ENCODE results near the gene NUBPL.

NUBPL gene

DNA sequence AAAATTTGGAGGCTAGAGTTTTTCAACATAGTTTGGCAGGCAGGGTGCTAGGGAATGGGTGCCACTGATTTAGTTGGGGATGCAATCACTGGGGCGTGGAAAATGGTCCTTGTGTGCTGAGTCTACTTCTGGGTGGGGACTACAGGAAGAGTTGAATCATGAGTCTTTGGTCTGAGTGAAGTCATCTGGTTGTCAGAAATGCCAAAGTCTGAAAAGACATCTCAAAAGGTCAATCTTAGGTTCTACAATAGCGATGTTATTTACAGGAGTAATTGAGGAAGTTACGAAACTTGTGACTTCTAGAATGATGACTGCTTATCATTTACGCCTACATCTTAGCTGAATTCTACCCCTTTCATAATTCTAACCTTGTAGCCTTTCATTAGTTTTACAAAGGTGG is 209.1 kb downstream of the NUBPL start:
- in situ Hi-C loops (cut with MboI; ENCODE audit: low sequenced_read_pairs, unreplicated experiment), result no loop called here
- DNase-seq (ENCODE audit: low spot score), result no peak

DNA sequence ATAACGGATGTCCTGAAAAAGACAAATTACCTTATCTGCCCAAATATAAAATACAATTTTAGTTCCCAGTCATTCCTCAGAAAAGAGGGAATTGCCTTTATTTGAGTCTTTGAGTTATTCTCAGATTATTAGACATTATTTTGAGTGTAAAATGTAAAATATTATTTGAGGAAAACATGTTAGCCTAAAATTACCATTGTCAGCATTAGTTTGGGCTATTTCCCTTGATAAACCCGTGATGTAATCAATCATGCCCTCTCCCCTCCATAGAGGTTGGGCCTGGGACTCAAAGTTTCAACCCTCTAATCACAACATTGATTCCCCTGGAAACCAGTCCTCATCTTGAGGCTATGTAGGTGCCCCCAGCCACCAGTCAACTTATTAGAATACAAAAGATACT is 213.4 kb downstream of the NUBPL start:
- DNase-seq (ENCODE audit: low spot score), result no peak
- in situ Hi-C loops (cut with MboI; ENCODE audit: low sequenced_read_pairs, unreplicated experiment), result no loop called here
- TF ChIP-seq, protein P1, sequence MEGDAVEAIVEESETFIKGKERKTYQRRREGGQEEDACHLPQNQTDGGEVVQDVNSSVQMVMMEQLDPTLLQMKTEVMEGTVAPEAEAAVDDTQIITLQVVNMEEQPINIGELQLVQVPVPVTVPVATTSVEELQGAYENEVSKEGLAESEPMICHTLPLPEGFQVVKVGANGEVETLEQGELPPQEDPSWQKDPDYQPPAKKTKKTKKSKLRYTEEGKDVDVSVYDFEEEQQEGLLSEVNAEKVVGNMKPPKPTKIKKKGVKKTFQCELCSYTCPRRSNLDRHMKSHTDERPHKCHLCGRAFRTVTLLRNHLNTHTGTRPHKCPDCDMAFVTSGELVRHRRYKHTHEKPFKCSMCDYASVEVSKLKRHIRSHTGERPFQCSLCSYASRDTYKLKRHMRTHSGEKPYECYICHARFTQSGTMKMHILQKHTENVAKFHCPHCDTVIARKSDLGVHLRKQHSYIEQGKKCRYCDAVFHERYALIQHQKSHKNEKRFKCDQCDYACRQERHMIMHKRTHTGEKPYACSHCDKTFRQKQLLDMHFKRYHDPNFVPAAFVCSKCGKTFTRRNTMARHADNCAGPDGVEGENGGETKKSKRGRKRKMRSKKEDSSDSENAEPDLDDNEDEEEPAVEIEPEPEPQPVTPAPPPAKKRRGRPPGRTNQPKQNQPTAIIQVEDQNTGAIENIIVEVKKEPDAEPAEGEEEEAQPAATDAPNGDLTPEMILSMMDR (IDR thresholded peaks at IDR 0.05; ENCODE audit: borderline replicate concordance, control extremely low read depth, extremely low read depth, insufficient read depth, missing control alignments), result no peak

More for the DNA sequence above, 209.1 kb downstream of the NUBPL start:
- TF ChIP-seq, protein P1 (IDR thresholded peaks at IDR 0.05; ENCODE audit: borderline replicate concordance, control extremely low read depth, extremely low read depth, insufficient read depth, missing control alignments), result no peak

DNA sequence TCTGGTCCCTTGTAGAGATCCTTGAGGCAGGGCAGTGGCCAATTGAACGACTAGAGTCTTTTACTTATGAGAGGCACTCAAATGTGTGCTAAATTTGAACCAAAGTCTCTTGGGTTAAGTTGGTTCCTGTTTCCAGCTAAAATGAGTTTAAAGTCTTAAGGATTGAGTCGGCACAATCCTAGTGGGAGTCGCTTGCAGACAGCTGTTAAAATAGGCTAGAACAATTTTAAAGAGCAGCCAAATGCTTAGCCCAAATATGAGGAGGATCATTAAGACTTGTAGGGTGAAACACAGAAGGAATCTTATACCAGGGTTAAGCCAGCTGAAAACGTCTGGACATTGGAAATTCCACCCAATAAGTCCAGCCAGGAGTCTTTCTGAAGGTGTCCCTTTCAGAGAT is 216.1 kb downstream of the NUBPL start:
- in situ Hi-C loops (cut with MboI; ENCODE audit: low sequenced_read_pairs, unreplicated experiment), result no loop called here
- DNase-seq (ENCODE audit: low spot score), result no peak
- TF ChIP-seq, protein P1 (IDR thresholded peaks at IDR 0.05; ENCODE audit: borderline replicate concordance, control extremely low read depth, extremely low read depth, insufficient read depth, missing control alignments), result no peak

DNA sequence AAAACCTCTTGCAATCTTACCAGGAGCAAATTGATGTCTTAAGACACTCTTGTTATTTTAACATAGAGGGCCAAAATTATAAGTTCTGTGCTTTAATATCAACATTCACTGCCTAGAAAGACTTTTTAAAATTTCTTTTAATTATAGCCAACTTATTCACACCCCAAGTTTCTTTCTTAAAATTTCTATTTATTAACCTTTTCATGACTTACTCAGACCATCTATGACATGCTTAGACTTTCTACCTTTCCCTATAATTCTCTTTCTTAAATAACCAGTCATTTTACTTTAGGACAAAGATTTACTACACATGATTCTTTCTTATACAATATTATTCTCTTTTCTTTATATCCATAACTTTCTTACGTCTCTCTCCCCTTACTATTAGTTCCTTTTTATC is 220.4 kb downstream of the NUBPL start:
- in situ Hi-C loops (cut with MboI; ENCODE audit: low sequenced_read_pairs, unreplicated experiment), result no loop called here
- DNase-seq (ENCODE audit: low spot score), result no peak
- TF ChIP-seq, protein P1 (IDR thresholded peaks at IDR 0.05; ENCODE audit: borderline replicate concordance, control extremely low read depth, extremely low read depth, insufficient read depth, missing control alignments), result no peak

DNA sequence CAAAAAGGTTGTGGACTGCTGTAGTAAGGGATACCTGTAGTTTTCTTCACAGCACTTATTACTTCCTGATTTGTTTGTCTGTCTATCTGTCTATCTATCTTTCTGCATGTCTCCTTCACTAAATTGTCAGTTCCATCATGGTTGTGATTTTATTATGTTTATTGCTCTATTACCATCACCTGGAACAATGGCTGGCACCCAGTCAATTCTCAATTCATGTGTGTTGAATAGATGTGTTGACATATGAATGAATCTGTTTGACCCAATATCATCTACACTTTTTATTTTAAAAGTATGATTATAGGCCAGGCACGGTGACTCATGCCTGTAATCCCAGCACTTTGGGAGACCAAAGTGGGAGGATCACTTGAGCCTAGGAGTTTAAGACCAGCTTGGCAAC is 224.4 kb downstream of the NUBPL start:
- TF ChIP-seq, protein P1 (IDR thresholded peaks at IDR 0.05; ENCODE audit: borderline replicate concordance, control extremely low read depth, extremely low read depth, insufficient read depth, missing control alignments), result no peak
- no peak for DNase-seq (ENCODE audit: low spot score)
- in situ Hi-C loops (cut with MboI; ENCODE audit: low sequenced_read_pairs, unreplicated experiment), result no loop called here

DNA sequence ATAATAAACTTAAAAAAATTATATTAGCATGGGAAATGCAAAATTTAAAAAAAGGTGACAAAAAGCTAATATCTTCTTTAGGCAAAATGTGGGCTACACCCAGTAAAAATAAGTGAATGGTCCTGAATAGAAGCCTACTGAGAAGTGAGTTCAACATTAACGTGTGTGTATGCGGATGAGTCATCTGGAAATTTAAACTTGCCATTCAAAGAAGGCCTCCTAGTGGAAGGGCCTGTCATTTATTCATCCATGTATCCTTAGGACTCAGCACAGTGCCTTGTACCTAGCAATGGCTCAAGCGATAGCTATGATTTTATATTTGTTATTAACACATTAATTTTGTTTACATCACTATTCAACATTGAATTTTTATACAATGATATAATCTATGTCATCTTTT is 226.2 kb downstream of the NUBPL start:
- in situ Hi-C loops (cut with MboI; ENCODE audit: low sequenced_read_pairs, unreplicated experiment), result no loop called here
- no peak for DNase-seq (ENCODE audit: low spot score)
- TF ChIP-seq, protein P1 (IDR thresholded peaks at IDR 0.05; ENCODE audit: borderline replicate concordance, control extremely low read depth, extremely low read depth, insufficient read depth, missing control alignments), result no peak

DNA sequence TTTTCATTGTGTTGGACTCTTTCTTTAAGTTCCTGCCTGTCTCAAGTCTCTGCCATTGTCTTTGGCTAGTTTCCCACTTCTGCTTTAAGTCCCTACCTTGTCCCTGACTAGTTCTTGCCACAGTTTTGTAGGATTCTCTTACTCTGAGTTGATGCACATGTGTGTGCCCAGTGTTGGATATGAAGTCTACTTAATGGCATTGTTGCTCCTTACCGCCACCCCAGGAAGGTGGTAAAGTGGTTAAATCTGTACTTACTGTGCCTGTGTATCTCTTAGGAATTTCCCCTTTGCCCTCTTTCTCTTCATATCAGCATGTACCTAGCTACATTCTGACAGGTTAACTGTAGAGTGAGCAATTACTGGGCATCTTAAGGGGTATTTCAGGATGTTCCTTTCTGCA is 227.1 kb downstream of the NUBPL start:
- no peak for DNase-seq (ENCODE audit: low spot score)
- TF ChIP-seq, protein P1 (IDR thresholded peaks at IDR 0.05; ENCODE audit: borderline replicate concordance, control extremely low read depth, extremely low read depth, insufficient read depth, missing control alignments), result no peak
- in situ Hi-C loops (cut with MboI; ENCODE audit: low sequenced_read_pairs, unreplicated experiment), result no loop called here
